OCI-LY3 (cell line): ENCODE results near the gene CD3E.
"Not testable (repeated sequence)": the region's sequence is repeated elsewhere in the genome, so short reads cannot be mapped to it uniquely, and the experiment has no call there.

ENCODE experiments used
- H2AFZ ChIP-seq: fragments of 200-600, 300-600 bp; shearing (Covaris generic); 2 replicates; pipeline ENCODE4 v1.6.0; 2014; ENCODE audit warnings: antibody characterized with exemption, low read depth, low read length
- H3K27ac ChIP-seq: fragments of 200-600, 300-600 bp; sonication (generic); 2 replicates; pipeline ENCODE4 v1.5.1; 2014; ENCODE audit warnings: mild to moderate bottlenecking, low read length, moderate library complexity, mixed read lengths
- H3K27me3 ChIP-seq: fragments of 200-600, 300-600 bp; sonication (generic); 2 replicates; pipeline ENCODE4 v1.6.1; 2014; ENCODE audit warnings: low read depth, low read length, mixed read lengths
- H3K36me3 ChIP-seq: fragments of 200-600, 300-600 bp; sonication (generic); replicated peaks from 2 replicates; pipeline ENCODE3; 2014; ENCODE audit warnings: low read depth, low read length, mixed read lengths
- H3K4me1 ChIP-seq: fragments of 300-600, 200-600 bp; sonication (generic); 2 replicates; pipeline ENCODE4 v1.6.1; 2014; ENCODE audit warnings: low read length, mixed read lengths
- H3K4me2 ChIP-seq: fragments of 200-600, 300-600 bp; sonication (generic); 2 replicates; pipeline ENCODE4 v1.6.1; 2014; ENCODE audit warnings: low read length, mixed read lengths
- H3K4me3 ChIP-seq: fragments of 300-600, 200-600 bp; sonication (generic); 2 replicates; pipeline ENCODE4 v1.5.1; 2014; ENCODE audit warnings: antibody characterized with exemption, mild to moderate bottlenecking, low read length, moderate library complexity
- H3K79me2 ChIP-seq: fragments of 300-600, 200-600 bp; shearing (Covaris generic); 2 replicates; pipeline ENCODE4 v1.6.1; 2014; ENCODE audit warnings: mild to moderate bottlenecking, low read length, mixed read lengths
- H3K9ac ChIP-seq: fragments of 300-600, 200-600 bp; shearing (Covaris generic); 2 replicates; pipeline ENCODE4 v1.6.0; 2014; ENCODE audit warnings: mild to moderate bottlenecking, low read length, moderate library complexity
- H3K9me3 ChIP-seq: fragments of 200-600, 300-600 bp; shearing (Covaris generic); 2 replicates; pipeline ENCODE4 v1.6.1; 2014; ENCODE audit warnings: low read length, mixed read lengths; ENCODE audit not compliant: insufficient read depth
- H4K20me1 ChIP-seq: fragments of 200-600, 300-600 bp; sonication (generic); 2 replicates; pipeline ENCODE4 v1.6.1; 2016; ENCODE audit warnings: low read length, mixed read lengths; ENCODE audit not compliant: insufficient read depth
- CTCF ChIP-seq: fragments of 200-600, 300-600 bp; sonication (generic); IDR thresholded peaks from 2 replicates; pipeline ENCODE4 v1.5.1; 2014; ENCODE audit warnings: antibody characterized with exemption, low read length, low read depth
- EZH2phosphoT487 ChIP-seq: fragments of 200-600 bp; shearing (Covaris generic); IDR thresholded peaks from 2 replicates; pipeline ENCODE4 v1.6.1; 2018; ENCODE audit warnings: antibody characterized with exemption, mixed run types, low read depth

The CD3E gene

GRCh38 chr11:118305726-118306125, 1.2 kb downstream of the CD3E start:
- Histone ChIP-seq H4K20me1 (no peaks in the 10 kb centered on the region), H3K36me3 (no peaks in the 10 kb centered on the region), H2AFZ (no peak overlapping the region), H3K4me2 (no peak overlapping the region), H3K9ac (no peak overlapping the region), H3K27ac (no peak overlapping the region), H3K27me3 (peaks cover 14% of the 10 kb centered on the region; the same call in 1 of the 2 replicates), H3K9me3 (no peaks in the 10 kb centered on the region), H3K4me1 (no peaks in the 10 kb centered on the region), H3K79me2 (no peaks in the 10 kb centered on the region), H3K4me3 (no peak overlapping the region)
- TF ChIP-seq EZH2phosphoT487 (no peak), CTCF (no peak)

GRCh38 chr11:118306556-118306955, 2.0 kb downstream of the CD3E start:
- H3K9ac ChIP-seq = no peak overlapping the region
- H3K79me2 ChIP-seq = no peaks in the 10 kb centered on the region
- H3K36me3 ChIP-seq = no peaks in the 10 kb centered on the region
- H3K27ac ChIP-seq = no peak overlapping the region
- no peak for TF ChIP-seq CTCF
- TF ChIP-seq EZH2phosphoT487 = no peak
- H2AFZ ChIP-seq = no peak overlapping the region
- H3K4me2 ChIP-seq = no peak overlapping the region
- H3K27me3 ChIP-seq = peaks cover 6% of the 10 kb centered on the region; the same call in 1 of the 2 replicates
- no peak overlapping the region for H3K4me3 ChIP-seq
- no peaks in the 10 kb centered on the region for H3K4me1 ChIP-seq
- no peaks in the 10 kb centered on the region for H4K20me1 ChIP-seq
- no peaks in the 10 kb centered on the region for H3K9me3 ChIP-seq

GRCh38 chr11:118308995-118309528, 4.5 kb downstream of the CD3E start:
- not testable (repeated sequence) for H3K4me2 ChIP-seq, H3K79me2 ChIP-seq

GRCh38 chr11:118310271-118310670, 5.7 kb downstream of the CD3E start:
- H3K27ac ChIP-seq = no peak overlapping the region
- H3K36me3 ChIP-seq = no peaks in the 10 kb centered on the region
- no peaks in the 10 kb centered on the region for H3K79me2 ChIP-seq
- peaks cover 13% of the 10 kb centered on the region for H3K27me3 ChIP-seq
- no peak overlapping the region for H3K4me3 ChIP-seq
- H3K9ac ChIP-seq = no peak overlapping the region
- H3K9me3 ChIP-seq = no peaks in the 10 kb centered on the region
- no peaks in the 10 kb centered on the region for H3K4me1 ChIP-seq
- TF ChIP-seq CTCF = no peak
- no peak for TF ChIP-seq EZH2phosphoT487
- H4K20me1 ChIP-seq = no peaks in the 10 kb centered on the region
- H2AFZ ChIP-seq = no peak overlapping the region
- H3K4me2 ChIP-seq = no peak overlapping the region

More at GRCh38 chr11:118308995-118309528, 4.5 kb downstream of the CD3E start:
- not testable (repeated sequence) for H3K4me1 ChIP-seq, H3K36me3 ChIP-seq, H3K9me3 ChIP-seq, H3K27ac ChIP-seq, H2AFZ ChIP-seq, H3K4me3 ChIP-seq, H4K20me1 ChIP-seq, H3K9ac ChIP-seq
- H3K27me3 ChIP-seq = peaks cover 13% of the 10 kb centered on the region
